ENCODE data around the gene KRTAP4-9. TPM values are rescaled to one million over a fixed set of nuclear protein-coding genes. Genes with fewer than 3 reads are reported as not detected.
"Not testable (repeated sequence)": the region's sequence is repeated elsewhere in the genome, so short reads cannot be mapped to it uniquely, and the experiment has no call there.

Gene KRTAP4-9
- total RNA-seq, 1 donor, result not detected

DNA sequence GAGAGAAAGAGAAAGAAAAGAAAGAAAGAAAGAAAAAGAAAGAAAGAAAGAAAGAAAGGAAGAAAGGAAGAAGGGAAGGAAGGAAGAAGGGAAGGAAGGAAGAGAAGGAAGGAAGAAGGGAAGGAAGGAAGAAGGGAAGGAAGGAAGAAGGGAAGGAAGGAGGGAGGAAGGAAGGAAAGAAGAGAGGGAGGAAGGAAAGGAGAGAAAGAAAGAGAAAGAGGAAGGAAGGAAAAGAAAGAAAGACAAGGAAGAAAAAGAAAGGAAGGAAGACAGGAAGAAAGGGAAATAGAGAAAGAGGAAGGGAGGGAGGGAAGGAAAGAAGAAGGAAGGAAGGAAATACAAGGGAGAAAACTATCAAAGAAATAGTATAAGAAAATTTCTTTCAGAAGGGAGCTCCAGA is 28.4 kb upstream of the KRTAP4-9 start:
- no peak for DNase-seq (ENCODE audit: low read depth)
- TF ChIP-seq, protein P1, sequence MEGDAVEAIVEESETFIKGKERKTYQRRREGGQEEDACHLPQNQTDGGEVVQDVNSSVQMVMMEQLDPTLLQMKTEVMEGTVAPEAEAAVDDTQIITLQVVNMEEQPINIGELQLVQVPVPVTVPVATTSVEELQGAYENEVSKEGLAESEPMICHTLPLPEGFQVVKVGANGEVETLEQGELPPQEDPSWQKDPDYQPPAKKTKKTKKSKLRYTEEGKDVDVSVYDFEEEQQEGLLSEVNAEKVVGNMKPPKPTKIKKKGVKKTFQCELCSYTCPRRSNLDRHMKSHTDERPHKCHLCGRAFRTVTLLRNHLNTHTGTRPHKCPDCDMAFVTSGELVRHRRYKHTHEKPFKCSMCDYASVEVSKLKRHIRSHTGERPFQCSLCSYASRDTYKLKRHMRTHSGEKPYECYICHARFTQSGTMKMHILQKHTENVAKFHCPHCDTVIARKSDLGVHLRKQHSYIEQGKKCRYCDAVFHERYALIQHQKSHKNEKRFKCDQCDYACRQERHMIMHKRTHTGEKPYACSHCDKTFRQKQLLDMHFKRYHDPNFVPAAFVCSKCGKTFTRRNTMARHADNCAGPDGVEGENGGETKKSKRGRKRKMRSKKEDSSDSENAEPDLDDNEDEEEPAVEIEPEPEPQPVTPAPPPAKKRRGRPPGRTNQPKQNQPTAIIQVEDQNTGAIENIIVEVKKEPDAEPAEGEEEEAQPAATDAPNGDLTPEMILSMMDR (IDR thresholded peaks at IDR 0.05; ENCODE audit: insufficient read depth, low read length), result no peak
- no peak overlapping the region for H3K4me3 ChIP-seq (ENCODE audit: low read depth, low read length)

DNA sequence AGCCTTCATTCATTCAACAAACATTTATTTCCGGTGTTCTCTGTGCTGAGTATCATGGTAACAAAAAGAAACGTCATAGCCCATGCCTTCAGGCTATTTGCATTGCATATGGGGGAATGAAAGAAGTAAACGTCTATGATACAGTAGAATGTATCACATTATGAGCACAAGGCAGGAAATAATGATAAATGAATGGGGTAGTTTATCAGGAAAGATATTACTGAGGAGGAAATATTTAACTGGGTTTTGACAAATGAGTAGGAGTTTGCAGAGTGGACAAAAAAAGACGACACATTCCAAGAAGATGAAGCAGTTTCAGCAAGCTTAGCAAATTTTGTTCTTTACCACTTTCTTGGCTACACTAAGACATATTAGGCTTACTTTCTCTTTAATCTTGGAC is 22.6 kb upstream of the KRTAP4-9 start:
- TF ChIP-seq, protein P1 (IDR thresholded peaks at IDR 0.05; ENCODE audit: insufficient read depth, low read length), result no peak
- H3K4me3 ChIP-seq (ENCODE audit: low read depth, low read length), result no peak overlapping the region
- DNase-seq (ENCODE audit: low read depth), result no peak

DNA sequence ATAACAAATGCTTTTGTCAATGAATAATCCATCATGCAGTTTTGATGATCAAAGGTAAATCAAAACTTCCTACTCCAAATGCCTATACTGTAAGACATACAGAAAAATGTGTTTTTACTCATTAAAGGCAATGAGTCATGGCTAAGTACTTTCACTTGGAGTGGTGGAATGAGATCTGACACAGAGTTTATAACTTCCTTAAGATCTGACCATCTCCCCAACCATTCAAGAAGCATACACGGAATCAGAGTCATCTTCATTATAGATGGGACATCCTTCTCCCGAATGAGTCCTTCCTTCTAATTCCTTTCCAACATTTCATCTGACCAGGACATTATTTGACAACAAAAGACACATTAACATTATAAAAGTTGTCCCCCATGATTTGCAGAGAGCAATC is 21.8 kb upstream of the KRTAP4-9 start:
- DNase-seq (ENCODE audit: low read depth); H3K4me3 ChIP-seq (ENCODE audit: low read depth, low read length): not testable (repeated sequence)

DNA sequence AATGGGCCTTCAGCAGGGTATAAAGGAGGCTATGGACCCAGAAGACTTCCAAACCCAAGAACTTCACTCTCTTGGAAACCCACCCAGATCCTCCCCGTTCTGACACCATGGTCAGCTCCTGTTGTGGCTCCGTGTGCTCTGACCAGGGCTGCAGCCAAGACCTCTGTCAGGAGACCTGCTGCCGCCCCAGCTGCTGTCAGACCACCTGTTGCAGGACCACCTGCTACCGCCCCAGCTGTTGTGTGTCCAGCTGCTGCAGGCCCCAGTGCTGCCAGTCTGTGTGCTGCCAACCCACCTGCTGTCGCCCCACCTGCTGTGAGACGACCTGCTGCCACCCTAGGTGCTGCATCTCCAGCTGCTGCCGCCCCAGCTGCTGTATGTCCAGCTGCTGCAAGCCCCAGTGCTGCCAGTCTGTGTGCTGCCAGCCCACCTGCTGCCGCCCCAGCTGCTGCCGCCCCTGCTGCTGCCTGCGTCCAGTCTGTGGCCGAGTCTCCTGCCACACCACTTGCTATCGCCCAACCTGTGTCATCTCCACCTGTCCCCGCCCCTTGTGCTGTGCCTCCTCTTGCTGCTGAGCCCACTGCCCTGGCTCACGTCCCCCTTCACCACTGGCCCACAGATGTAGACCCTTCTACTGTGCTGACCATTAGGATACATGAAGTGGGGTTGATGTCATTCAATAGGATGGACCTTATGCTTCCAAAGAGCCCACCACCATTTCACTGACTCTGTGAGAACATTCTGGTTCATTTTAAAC is 20.9 kb upstream of the KRTAP4-9 start, which contains the start of gene KRTAP4-7:
KRTAP4-7 (plus strand) TSS at position 51 of the 757 bp plus-strand sequence; CDS start at position 108, 57 bp downstream.
- H3K4me3 ChIP-seq (ENCODE audit: low read depth, low read length); DNase-seq (ENCODE audit: low read depth): not testable (repeated sequence)

DNA sequence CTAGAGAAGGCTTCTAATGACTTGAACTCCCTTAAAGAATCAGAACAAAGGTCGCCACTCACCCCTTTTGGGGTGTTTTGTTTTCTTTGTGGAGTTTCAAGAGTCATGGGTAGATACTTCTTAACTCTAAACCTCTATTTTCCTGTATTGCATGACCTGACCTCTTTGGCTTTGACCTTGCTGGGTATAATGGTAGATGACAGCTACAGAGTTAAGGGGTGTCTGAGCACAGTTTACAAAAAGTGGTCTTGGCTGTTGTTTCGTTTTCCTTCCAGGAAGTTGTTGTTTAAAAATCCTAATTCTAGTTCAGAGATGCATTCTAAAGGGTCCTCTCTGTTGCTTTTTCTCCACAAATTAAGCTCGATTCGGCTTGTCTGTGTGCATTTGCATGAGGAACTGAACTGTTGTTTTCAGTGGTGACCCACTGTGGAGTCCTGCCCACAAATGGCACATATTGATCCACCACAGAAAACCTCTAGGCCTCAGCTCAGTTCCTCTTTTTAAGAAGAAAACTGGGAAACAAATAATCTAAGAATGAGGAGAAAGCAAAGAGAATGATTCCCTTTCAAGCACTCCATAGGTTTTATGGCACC is 16.3 kb upstream of the KRTAP4-9 start:
- DNase-seq (ENCODE audit: low read depth); H3K4me3 ChIP-seq (ENCODE audit: low read depth, low read length): not testable (repeated sequence)

DNA sequence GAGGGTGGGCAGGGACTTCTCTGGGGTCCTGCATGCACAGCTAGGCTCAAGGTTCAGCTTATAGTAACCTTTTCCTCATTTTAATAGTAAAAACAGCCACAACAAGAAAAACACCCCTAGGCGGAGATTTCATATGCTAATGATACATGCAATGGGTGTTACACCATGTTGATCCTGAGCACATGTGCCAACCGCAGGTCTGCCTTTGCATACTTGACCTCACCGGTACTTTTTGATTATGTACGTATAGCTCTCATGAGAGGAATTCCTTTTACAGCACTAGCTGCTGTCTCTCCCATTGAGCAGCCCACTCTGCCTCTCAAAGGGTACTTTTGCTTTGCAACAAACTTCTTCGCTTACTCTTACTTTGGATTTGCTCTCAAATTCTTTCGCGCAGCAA is 9.1 kb upstream of the KRTAP4-9 start:
- no peak for DNase-seq (ENCODE audit: low read depth)
- TF ChIP-seq, protein P1 (IDR thresholded peaks at IDR 0.05; ENCODE audit: insufficient read depth, low read length), result no peak

DNA sequence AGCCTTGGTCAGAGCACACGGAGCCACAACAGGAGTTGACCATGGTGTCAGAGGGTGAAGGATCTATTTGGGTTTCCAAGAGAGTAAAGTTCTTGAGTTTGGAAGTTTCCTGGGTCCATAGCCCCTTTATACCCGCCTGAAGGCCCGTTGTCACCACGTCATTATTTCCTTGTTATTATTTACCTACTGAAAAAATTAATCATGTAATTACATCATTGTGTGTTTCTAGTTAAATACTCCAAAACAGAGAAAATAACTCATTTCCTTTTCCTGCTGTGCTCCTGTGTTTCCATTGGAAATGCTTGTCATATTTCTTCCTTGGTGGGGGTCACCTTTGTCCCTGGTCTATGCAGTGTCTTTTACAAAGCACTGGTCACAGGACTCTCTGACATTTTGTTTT is 7.1 kb upstream of the KRTAP4-9 start, which contains the start of gene KRTAP4-8:
KRTAP4-8 (minus strand) TSS at position 101 of the 400 bp plus-strand sequence; CDS start at position 43, 58 bp downstream.
- TF ChIP-seq, protein P1 (IDR thresholded peaks at IDR 0.05; ENCODE audit: insufficient read depth, low read length), result no peak
- no peak for DNase-seq (ENCODE audit: low read depth)
- H3K4me3 ChIP-seq (ENCODE audit: low read depth, low read length), result no peak within 1 kb of the TSS

More for the DNA sequence above, 9.1 kb upstream of the KRTAP4-9 start:
- H3K4me3 ChIP-seq (ENCODE audit: low read depth, low read length), result no peak overlapping the region

DNA sequence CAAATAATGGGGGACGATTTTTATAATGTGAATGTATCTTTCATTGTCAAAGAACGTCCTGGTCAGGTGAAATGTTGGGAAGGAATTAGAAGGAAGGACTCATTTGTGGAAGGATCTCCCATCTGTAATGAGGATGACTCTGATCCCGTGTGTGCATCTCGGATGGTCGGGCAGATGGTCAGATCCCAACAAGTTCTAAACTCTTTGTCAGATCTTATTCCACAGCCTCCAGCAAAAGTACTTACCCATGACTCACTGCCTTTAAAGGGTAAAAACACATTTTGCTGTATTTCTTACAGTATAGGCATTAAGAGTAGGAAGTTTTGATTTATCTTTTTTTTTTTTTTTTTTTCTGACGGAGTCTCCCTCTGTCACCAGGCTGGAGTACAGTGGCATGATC is 6.7 kb upstream of the KRTAP4-9 start:
- TF ChIP-seq, protein P1 (IDR thresholded peaks at IDR 0.05; ENCODE audit: insufficient read depth, low read length), result no peak
- no peak for DNase-seq (ENCODE audit: low read depth)
- no peak overlapping the region for H3K4me3 ChIP-seq (ENCODE audit: low read depth, low read length)

DNA sequence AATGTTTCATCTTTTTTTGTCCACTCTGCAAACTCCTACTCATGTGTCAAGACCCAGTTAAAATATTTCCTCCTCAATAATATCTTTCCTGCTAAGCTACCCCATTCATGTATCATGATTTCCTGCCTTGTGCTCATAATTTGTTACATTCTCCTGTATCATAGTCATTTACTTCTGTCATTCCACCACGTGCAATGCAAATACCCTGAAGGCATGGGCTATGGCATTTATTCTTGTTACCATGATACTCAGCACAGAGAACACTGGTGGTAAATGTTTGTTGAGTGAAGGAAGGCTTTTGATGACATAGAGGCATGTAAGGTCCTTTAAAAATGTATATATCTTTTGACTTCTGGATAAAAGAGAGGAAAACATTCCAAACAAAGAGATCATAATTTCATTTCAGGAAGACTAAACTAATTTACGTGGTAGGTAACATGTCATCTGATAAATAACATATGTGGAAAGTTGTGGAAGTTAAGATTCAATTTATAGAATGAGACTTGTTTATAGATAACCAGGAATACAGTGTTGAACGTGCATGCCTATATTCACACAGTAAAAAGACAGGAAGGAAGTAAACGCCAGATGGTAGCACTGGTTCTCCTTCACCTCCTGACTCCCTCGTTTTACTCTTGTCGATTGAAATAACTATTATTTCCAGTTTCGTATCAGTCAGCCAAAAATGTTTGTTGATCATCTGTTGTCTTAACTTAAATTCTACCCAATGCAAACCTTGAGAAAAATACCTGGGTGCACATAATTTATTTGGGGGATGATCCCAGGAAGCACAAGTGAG is 5.3 kb upstream of the KRTAP4-9 start:
- DNase-seq (ENCODE audit: low read depth), result peak; percentile 28
- H3K4me3 ChIP-seq (ENCODE audit: low read depth, low read length), result not testable (repeated sequence)
